H1 (cell line): ENCODE data around the gene RNF146. TPM values are rescaled to one million over a fixed set of nuclear protein-coding genes. Genes with fewer than 3 reads are reported as not detected.

Source experiments
- CHD1 ChIP-seq: IDR thresholded peaks from 2 replicates; pipeline ENCODE4 v1.6.1; 2012; ENCODE audit warnings: low read depth, low read length, improper control_type of control experiment
- CHD2 ChIP-seq: IDR thresholded peaks from 2 replicates; pipeline ENCODE4 v1.6.1; 2012; ENCODE audit warnings: low read length, improper control_type of control experiment
- KDM4A ChIP-seq: IDR thresholded peaks from one replicate; pipeline ENCODE4 v1.7.1; 2012; ENCODE audit warnings: low read depth, mild to moderate bottlenecking, moderate library complexity, low read length, inconsistent platforms; ENCODE audit not compliant: severe bottlenecking
- PHF8 ChIP-seq: fragments of 200-600 bp; sonication (generic); conservative IDR thresholded peaks from 2 replicates; pipeline ENCODE4 v1.7.1; 2012; ENCODE audit warnings: low read depth, mild to moderate bottlenecking, inconsistent platforms, low read length, moderate library complexity
- polyA plus RNA-seq, 7 experiments: library from polyadenylated mRNA; depleted of rRNA in 3 of 7; stranded (reverse) in 5 of 7; unstranded in 2 of 7; fragments of >200 nt in 5 of 7; fragments of 200-250 nt in 2 of 7; gene quantifications; 1 replicate in 5 of 7; 2 replicates in 1 of 7; 4 replicates in 1 of 7; pipeline versions ENCODE4 v1.2.1 to v1.2.3, GENCODE V29; 2011 to 2013; ENCODE audit warnings: missing spikeins in 2 of 7, mixed read lengths in 2 of 7
- total RNA-seq: library from RNA; stranded (reverse); fragmentation: NEBNext Ultra II Directional; extraction: Animal tissue kit (Norgen Biotek cat#: 25700); gene quantifications from 2 replicates; pipeline ENCODE4 v1.2.1, GENCODE V29; 2021

The RNF146 gene
- total and polyA plus RNA-seq, 2 of the 8 experiments (the other 6 are each of a cell fraction or from before 2014, with no cell fraction given), result 16.1 to 30.8 TPM

- TF ChIP-seq CHD2 (no peak), KDM4A (no peak), PHF8 (no peak), CHD1 (no peak)
Observed at GRCh38 chr6:127291495-127291894, 24.8 kb downstream of the RNF146 start (continued).
